Measurements from ENCODE around the gene CIROP.

CIROP gene, protein sequence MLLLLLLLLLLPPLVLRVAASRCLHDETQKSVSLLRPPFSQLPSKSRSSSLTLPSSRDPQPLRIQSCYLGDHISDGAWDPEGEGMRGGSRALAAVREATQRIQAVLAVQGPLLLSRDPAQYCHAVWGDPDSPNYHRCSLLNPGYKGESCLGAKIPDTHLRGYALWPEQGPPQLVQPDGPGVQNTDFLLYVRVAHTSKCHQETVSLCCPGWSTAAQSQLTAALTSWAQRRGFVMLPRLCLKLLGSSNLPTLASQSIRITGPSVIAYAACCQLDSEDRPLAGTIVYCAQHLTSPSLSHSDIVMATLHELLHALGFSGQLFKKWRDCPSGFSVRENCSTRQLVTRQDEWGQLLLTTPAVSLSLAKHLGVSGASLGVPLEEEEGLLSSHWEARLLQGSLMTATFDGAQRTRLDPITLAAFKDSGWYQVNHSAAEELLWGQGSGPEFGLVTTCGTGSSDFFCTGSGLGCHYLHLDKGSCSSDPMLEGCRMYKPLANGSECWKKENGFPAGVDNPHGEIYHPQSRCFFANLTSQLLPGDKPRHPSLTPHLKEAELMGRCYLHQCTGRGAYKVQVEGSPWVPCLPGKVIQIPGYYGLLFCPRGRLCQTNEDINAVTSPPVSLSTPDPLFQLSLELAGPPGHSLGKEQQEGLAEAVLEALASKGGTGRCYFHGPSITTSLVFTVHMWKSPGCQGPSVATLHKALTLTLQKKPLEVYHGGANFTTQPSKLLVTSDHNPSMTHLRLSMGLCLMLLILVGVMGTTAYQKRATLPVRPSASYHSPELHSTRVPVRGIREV

DNA sequence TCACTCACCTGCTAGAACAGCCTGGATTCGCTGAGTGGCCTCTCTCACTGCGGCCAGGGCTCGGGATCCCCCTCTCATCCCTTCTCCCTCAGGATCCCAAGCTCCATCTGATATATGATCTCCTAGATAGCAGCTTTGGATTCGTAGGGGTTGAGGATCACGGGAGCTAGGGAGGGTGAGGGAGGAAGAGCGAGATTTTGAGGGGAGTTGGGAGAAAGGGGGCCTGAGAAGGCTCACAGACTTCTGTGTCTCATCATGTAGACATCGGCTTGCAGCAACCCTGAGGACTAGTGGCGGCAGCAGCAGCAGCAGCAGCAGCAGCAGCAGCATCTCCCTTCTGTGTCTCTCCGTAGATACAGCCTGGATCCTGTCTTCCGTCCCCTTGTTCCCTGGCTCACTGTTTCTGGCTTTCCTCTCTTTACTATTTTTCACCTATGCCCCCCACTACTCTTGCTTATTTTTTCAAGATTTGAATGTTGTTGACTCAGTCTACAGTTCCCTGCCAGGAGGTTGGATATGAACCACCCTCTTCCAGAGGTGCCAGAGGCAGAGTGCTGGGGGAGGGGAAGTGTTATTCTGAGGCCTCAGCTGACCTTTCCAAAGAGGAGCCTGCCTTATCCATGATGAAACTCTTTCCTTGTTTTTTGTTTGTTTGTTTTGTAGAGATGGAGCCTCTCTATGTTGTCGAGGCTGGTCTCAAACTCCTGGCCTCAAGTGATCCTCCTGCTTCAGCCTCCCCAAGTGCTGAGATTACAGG lies at the start of gene CIROP:
Gene CIROP (minus strand): TSS at position 399 of the 757 bp plus-strand sequence. CDS start 69 bp downstream, at position 330.
- DNase-seq (ENCODE audit: low spot score), result no peak

DNA sequence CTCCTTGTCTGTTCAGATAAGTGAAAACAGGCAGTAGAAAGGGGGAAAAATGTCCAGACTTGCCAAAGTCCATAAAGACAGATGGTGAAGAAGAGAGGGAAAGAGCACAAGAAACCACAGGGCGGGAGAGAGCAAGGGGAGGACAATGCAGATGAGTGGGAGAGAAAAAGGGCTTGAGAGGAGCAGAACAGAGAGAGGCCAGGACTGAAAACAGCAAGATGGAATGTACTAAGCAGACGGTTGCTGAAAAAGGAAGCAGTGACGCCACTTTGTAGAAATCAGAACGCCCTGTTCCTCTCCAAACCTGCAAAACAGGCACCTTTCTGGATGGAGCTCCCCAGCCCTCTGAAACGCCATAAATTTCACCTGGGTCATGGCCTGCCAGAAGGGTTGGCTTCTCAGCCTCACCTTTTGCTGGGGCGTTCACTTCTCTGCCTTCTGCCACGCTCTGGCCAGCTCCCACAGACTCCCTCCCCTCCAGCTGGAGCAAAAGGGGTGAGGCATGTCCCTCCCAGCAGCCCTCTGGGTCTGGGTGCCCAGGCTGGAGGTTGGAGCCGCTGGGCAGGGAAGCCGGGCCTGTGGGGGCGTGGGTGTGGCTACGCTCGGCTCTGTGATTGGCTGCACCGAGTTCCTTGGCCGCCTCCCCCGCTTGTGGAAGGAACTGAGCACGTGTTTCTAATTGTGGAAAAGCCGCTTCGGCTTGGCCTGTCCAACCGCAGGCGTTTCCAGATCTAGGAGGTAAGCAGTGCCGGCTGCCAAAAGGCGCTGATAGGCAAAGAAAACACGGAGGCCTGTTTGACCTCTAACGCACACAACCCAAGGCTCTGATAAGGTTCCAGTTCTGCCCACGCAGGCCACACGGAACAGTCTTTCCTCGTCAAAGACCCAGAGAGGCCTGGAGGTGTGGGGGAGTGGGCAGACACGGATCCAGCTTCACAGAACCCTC lies 49.3 kb upstream of the CIROP start:
- DNase-seq (ENCODE audit: low spot score), result no peak

DNA sequence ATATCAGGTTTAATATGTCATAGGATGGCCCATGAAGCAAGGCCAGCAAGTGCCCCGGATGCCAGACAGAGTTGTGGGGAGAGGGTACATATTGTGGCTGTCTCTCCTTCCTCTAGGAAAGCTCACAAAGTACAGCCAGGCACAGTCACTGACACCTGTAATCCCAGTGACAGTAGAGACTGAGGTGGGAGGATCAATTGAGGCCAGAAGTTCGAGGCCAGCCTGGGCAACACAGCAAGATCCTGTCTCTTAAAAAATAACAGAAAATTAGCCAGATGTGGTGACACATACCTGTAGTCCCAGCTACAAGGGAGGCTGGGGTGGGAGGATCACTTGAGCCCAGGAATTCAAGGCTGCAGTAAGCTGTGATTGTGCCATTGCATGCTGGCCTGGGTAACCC lies 46.6 kb upstream of the CIROP start:
- no peak for DNase-seq (ENCODE audit: low spot score)

DNA sequence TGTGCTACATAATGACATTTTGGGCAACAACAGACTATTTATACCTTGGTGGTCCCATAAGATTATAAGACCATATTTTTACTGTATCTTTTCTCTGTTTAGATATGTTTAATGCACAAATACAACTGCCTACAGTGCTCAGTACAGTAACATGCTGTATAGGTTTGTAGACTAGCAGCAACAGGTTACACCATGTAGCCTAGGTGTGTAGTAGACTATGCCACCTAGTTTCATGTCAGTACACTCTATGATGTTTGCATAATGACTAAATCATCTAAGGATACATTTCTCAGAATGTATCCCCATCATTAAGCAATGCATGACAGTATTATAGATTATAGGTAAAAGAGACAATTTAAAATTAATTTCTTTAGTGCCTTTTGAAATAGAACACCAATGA lies 45.0 kb upstream of the CIROP start:
- DNase-seq (ENCODE audit: low spot score), result no peak

DNA sequence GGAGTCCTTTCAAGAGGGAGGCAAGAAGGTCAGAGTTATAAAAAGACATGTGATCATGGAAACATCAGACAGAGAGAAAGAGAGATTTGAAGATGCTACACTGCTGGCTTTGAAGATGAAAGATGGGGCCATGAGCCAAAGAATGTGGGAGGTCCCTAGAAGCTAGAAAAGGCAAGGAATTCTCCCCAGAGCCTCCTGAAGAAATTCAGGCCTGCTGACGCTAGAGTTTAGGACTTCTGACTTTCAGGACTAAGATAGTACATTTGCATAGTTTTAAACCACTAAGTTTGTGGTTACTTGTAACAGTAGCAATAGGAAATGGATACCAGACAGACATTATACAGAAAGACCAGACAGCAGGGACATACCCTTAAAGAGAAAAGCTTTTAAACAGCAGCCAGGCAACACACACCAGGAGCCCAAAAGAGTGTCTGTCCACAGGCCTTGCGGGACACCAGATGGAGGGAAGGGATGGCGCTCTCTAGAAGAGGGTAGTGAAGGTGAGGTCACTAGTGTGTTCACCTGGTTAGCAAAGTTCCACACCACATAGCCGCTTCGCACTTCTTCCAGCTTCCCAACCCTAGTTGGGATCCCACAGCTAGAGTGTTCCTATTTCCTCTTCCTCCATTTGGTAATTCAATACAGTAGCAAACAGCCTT lies 43.9 kb upstream of the CIROP start:
- DNase-seq (ENCODE audit: low spot score), result no peak

DNA sequence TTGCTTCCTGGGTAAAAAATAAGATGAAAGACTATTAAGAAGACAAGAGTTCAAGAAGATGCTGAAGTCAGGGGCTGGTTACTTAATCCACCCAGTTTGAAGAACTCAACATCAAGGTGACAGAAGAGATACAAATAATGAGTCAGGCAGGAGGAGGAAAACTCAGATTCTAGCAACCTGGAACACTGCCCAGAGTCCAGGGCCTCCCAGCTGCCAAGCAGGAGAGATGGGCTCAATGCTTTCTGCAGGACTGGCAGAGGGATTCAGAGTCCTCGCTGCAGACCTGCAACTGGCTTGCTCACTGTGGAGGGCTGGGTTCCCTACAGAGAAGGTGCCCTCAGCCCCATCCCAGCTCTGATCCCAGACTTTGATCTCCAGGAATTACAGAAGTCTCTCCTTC lies 42.9 kb upstream of the CIROP start:
- no peak for DNase-seq (ENCODE audit: low spot score)

DNA sequence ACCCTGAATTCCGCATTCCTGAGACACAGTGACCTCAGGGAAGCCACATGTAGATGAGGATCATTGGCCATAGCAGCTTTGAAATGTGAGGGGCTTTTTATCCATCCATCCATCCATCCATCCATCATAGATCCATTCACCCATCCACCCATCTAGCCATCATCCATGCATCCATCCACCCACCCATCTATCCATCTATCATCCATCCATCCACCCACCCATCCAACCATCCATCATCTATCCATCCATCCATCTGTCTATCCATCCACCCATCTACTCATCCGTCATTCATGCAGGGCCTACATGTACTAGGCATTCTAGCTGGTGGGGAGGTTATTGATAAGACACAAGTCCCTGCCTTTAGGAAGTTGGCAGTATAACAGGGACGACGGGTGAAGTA lies 42.2 kb upstream of the CIROP start:
- no peak for DNase-seq (ENCODE audit: low spot score)

DNA sequence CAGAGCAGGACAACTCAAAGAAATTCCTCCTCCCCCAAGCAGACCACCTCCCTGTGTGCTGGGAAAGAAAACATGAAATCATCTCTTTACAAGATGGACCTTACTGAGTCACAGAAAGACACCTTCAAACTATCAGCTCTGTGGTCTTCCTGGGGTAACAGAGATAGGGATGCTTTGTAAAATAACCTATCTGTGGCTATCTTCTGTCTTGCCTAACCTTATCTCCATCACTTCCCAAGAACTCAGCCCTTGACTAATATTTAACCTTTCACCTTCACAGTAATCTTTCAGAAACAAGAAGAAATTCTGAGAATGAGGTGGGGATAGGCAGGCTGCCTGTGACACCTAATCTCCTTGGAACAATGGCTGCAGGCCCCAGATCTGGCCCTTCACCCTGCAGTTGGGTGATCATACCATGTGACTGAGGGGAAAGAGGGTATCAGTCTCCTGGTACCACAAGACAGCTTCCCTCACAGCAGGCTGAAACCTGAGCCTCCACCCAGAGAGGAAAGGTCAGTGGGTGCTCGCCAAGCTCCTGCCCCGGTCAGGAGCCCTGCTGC lies 41.6 kb upstream of the CIROP start:
- no peak for DNase-seq (ENCODE audit: low spot score)

DNA sequence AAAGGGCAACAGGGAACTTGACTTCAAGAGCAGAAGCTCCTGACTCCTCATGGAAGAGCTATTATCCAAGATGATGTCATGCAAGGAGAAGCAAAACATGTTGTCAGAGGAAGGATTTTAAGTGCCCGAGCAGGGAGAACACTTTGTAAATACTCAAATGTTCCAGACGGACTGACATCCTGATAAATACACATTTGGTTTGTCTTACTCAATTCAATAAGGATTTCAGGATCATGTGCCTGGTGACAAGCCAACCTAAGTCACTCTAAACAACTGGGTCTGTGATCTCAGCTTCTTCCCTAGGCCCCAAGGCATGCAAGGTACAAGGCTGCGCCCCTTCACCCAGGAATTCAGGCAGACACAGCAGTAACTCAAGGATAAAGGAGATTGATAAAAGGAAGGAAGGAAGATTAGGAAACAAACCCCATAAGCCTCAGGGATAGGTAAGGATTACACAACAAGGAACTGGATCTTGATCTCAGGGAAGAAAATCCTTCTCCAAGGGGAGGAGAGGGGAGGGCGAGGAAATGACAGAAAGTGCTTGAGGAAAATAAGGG lies 41.1 kb upstream of the CIROP start:
- DNase-seq (ENCODE audit: low spot score), result no peak

DNA sequence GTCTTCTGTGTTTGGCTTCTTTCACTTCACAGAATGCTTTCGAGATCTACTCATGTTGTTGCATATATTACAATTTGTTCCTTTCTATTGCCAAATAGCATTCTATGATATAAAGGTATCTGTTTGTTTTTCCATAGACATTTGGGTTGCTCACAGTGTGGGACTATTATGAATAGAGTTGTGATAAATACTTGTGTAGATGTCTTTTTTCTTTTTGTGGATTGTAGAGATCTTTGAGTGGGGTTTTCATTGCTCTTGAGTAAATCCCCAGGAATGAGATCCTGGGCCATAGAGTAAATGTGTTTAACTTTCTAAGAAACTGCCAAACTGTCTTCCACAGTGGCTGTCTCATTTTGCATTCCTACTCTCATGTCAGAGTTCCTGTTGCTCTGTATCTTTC lies 39.1 kb upstream of the CIROP start:
- no peak for DNase-seq (ENCODE audit: low spot score)

DNA sequence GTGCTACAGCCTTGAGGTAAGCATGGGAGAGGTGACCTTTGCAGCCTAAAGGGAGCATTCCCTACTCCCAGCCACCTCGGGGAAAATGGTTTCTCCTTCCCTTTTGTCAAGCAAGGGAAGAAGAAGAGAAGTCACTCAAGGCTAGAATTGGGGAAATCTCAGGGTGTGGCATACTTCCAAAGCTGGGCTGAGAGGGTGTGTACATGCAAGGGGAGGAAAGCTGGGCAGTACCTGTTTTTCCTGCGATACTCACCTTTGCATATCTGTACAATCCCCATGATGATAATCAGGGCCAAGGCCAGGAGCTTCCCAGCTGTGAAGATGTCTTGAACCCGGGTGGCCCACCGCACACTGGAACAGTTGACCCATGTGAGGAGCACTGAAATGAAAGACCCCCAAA lies 38.0 kb upstream of the CIROP start:
- no peak for DNase-seq (ENCODE audit: low spot score)

DNA sequence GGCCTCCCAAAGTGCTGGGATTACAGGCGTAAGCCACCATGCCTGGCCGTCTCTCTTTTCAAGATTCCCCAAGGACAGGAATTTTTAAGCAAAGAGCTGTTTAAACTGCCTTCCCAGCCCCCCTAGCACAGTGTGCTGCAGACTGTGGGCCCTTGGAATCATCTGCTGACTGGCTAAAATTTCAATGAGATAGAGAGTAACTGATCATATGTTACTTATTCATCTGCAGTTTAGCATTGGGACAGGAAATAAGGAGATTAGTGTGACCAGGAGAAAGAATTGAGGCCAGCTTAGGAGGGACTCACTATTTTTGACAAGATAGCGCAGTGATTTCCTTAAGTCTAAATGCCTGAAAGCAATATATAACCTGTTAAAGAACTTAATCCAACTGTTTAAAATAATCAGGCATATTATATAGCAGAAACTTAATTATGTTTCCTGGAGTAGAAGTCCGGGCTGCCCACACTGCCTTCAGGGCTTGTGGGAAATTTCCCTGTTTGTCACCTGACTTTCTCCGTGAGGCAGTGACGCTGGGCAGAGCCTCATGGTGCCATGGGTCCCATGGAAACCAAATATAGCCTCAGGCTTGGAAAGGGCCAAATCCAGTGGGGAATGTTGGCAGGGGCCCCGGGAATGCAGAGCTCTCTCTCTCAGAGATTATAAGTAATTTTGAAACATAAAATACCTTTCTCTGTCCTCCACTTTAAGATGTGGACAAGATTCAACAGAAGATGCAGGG lies 37.1 kb upstream of the CIROP start:
- no peak for DNase-seq (ENCODE audit: low spot score)

DNA sequence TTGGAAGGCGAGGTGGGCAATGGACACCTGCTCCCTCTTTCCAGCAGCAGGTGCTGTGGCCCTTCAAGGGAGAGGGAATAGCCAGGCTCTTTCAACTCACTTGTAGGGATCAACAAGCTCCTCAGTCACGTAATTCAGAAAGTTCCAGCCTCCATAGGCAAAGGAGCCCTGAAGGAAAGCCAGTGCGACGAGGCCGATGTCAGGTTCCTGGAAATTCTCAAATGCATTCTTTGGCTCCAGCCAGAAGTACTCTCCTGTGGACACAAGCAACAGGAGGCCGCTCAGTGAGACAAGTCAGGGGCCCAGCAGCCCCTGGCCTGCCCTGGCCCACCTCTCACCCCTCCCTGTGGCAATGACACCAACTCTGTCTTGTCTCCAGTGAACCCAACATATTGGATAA lies 35.6 kb upstream of the CIROP start:
- DNase-seq (ENCODE audit: low spot score), result no peak

DNA sequence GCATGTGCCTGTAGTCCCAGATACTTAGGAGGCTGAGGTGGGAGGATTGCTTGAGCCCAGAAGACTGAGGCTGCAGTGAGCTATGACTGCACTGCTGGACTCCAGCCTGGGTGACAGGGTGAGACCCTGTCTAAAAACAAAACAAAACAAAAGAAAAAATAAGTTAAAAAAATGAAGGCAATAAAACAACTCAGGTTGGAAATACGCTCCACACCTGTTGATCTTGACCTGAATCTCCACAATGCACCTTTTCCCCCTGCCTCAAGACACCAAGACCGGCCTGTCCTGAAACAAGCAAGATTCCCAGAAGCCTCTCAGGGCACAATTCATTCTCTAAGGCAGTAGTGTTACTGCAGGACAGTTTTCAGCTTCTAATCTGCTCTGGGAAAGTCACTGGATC lies 35.1 kb upstream of the CIROP start:
- DNase-seq (ENCODE audit: low spot score), result no peak

DNA sequence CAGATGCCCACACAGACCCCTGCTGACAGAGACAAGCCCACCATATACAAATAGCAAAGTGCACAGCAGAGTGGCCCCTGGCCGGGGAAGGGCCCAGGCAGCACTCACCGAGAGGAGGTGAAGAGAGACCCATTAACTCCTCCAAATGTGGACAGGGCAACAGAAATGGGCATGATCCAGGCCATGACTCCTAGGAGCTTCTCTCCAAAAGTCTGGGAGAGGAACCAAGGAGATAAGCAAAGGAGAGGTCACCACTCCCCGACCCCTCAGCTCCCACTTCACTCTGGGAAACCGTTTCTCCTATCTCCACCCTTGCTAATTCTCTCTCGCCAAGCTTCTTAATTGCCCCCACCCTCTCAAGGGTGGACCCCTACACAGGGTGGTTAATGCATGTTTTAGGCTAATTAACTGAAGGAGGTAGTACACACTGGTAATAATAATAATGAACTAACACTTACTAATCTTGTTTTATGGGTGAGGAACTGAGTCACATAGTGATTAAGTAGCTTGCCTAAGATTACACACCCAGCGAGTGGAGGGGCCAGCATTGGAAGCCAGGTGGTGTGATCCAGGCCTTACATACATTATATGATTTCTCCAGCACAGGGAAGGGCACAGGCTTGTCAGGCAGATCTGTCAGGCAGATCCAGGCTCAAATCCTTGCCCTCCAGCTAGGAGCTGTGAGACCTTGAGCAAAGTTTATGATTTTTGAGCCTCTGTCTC lies 33.2 kb upstream of the CIROP start:
- no peak for DNase-seq (ENCODE audit: low spot score)

DNA sequence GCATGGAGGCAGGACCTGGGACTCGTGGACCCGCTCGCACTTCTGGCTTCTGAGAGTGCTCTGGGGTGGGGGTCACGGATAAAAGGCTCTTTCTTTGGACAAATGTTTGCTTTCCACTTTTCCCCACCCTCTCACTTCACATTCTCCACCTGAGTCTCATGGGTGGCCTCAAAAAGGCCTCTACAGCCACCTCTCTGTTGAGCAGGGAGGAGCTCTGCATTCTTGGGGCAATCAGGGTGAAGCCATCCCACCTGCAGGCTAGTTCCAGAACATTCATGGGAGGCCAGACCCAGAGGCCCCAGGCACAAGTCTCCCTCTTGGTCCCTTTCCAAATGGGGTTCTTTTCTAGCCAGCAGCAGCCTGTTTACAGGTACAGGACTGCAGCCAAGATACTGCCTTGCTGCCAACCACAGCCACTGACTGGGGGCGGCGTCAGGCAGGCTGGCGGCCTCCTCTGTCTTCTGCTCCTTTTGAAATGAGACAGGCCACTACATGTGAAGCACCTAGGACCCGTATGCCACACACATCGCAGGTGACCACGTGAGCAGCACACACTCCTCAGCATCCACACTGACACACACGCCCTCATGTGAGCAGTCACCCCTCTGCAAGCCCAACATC lies 32.5 kb upstream of the CIROP start:
- no peak for DNase-seq (ENCODE audit: low spot score)

DNA sequence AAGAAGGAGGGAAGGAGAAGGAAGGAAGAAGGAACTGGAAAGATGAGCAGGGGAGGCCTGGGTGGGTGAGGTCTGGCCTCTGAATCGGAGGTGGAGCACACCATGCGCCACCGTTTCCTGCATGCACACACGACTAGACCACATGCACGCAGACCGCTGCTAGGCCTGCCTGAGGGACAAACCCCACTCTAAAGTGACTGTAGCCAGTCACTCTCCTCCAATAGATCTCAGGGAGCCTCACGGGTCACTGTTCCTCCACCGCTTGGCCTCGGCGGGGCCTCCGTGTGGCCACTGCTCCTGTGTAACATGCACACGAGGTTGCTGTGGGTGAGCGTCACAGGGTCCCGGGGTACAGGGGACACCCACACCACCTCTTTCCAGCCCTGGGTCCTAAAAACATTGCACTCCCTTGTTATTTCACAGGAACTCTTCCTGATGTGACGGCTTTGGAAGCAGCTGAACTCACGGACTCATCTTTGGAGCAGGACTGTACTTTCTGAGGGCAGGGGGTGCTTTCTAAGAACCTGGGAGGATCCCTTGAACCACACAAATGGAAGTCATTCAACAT lies 31.9 kb upstream of the CIROP start:
- DNase-seq (ENCODE audit: low spot score), result no peak

DNA sequence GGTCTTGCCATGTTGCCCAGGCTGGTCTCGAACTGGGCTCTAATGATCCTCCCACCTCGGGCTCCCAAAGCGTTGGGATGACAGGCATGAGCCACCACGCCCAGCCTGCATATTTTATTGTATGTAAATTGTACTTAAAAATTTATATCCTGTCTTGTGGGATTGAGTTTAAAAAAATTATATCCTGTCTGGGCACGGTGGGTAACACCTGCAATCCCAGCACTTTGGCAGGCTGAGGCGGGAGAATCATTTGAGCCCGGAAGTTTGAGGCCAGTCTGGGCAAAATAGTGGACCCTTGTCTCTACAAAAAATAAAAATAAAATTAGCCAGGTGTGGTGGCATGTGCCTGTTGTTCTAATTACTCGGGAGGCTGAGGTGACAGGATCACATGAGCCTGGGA lies 28.2 kb upstream of the CIROP start:
- no peak for DNase-seq (ENCODE audit: low spot score)

All from CD4-positive, alpha-beta T cell treated with Interleukin-6 at 100 ng/mL for 8 hours (primary cell).